ENCODE measurements around the gene CRACR2A. TPM values are rescaled to one million over a fixed set of nuclear protein-coding genes. Genes with fewer than 3 reads are reported as not detected.

CRACR2A gene
- polyA plus RNA-seq, 2 of the 4 experiments (the other 2 are of a cell fraction) = 1.1 to 3.8 TPM

DNA sequence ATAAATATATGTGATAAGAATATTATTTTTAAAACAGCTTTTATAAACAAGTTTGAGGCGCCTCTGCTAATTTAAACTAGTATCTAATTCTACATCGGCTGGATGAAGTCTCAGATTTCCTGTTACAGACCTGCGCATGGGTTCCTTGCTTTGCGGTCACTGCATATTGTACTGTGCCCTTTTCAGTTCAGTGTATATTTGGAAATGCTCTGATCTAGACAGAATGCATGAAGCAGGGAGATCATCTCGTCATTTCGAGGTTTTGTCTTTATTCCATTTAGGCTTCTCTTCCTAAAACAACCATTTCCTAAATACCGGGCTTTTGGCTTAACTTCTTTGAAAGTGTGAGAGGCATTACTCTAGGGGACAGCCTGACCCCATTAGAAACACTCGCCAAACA, 25.6 kb downstream of the CRACR2A start:
- H3K27ac ChIP-seq = no peak overlapping the region
- no peak overlapping the region for H3K4me3 ChIP-seq
- H3K9me3 ChIP-seq = 0 out of 3 replicates have a peak, but pooled peaks cover 2% of the 10 kb centered on the region
- ATAC-seq = no peak
- FAIRE-seq = no peak
- no peak for DNase-seq (ENCODE audit: low read depth in 1 of 2, low spot score in 1 of 2)
- ChIA-PET CTCF (no interaction called here), POLR2A (no interaction called here)
- no peak overlapping the region for H3K4me2 ChIP-seq
- TF ChIP-seq TP53 (CRISPR knock-in tag; IDR thresholded peaks at IDR 0.05) = no peak
- TF ChIP-seq, protein P1, sequence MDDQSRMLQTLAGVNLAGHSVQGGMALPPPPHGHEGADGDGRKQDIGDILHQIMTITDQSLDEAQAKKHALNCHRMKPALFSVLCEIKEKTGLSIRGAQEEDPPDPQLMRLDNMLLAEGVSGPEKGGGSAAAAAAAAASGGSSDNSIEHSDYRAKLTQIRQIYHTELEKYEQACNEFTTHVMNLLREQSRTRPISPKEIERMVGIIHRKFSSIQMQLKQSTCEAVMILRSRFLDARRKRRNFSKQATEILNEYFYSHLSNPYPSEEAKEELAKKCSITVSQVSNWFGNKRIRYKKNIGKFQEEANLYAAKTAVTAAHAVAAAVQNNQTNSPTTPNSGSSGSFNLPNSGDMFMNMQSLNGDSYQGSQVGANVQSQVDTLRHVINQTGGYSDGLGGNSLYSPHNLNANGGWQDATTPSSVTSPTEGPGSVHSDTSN (IDR thresholded peaks at IDR 0.05) = no peak
- TF ChIP-seq, protein P2, sequence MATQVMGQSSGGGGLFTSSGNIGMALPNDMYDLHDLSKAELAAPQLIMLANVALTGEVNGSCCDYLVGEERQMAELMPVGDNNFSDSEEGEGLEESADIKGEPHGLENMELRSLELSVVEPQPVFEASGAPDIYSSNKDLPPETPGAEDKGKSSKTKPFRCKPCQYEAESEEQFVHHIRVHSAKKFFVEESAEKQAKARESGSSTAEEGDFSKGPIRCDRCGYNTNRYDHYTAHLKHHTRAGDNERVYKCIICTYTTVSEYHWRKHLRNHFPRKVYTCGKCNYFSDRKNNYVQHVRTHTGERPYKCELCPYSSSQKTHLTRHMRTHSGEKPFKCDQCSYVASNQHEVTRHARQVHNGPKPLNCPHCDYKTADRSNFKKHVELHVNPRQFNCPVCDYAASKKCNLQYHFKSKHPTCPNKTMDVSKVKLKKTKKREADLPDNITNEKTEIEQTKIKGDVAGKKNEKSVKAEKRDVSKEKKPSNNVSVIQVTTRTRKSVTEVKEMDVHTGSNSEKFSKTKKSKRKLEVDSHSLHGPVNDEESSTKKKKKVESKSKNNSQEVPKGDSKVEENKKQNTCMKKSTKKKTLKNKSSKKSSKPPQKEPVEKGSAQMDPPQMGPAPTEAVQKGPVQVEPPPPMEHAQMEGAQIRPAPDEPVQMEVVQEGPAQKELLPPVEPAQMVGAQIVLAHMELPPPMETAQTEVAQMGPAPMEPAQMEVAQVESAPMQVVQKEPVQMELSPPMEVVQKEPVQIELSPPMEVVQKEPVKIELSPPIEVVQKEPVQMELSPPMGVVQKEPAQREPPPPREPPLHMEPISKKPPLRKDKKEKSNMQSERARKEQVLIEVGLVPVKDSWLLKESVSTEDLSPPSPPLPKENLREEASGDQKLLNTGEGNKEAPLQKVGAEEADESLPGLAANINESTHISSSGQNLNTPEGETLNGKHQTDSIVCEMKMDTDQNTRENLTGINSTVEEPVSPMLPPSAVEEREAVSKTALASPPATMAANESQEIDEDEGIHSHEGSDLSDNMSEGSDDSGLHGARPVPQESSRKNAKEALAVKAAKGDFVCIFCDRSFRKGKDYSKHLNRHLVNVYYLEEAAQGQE (IDR thresholded peaks at IDR 0.05) = no peak
- TF ChIP-seq RCOR1 (IDR thresholded peaks at IDR 0.05; ENCODE audit: low read depth, low read length) = no peak
- TF ChIP-seq MYC (IDR thresholded peaks at IDR 0.05; ENCODE audit: borderline replicate concordance, low read length) = no peak
- no peak for TF ChIP-seq ESRRA (IDR thresholded peaks at IDR 0.05; ENCODE audit: borderline replicate concordance, low read length)
- TF ChIP-seq ZNF302 (CRISPR knock-in tag; IDR thresholded peaks at IDR 0.05) = no peak
- TF ChIP-seq, protein P3, sequence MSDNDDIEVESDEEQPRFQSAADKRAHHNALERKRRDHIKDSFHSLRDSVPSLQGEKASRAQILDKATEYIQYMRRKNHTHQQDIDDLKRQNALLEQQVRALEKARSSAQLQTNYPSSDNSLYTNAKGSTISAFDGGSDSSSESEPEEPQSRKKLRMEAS (IDR thresholded peaks at IDR 0.05) = no peak
- TF ChIP-seq, protein P4, sequence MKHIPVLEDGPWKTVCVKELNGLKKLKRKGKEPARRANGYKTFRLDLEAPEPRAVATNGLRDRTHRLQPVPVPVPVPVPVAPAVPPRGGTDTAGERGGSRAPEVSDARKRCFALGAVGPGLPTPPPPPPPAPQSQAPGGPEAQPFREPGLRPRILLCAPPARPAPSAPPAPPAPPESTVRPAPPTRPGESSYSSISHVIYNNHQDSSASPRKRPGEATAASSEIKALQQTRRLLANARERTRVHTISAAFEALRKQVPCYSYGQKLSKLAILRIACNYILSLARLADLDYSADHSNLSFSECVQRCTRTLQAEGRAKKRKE (CRISPR knock-in tag; IDR thresholded peaks at IDR 0.05; ENCODE audit: low read depth) = no peak
- no peak for TF ChIP-seq ZFP36 (IDR thresholded peaks at IDR 0.05; ENCODE audit: borderline replicate concordance, partially characterized antibody)
- no peak for TF ChIP-seq SMC3 (IDR thresholded peaks at IDR 0.05)
- TF ChIP-seq BHLHE40 (IDR thresholded peaks at IDR 0.05; ENCODE audit: low read depth, low read length) = no peak
- TF ChIP-seq RAD21 (conservative IDR thresholded peaks at IDR 0.05 in 1 of 2, IDR thresholded peaks at IDR 0.05 in 1 of 2) = no peak
- TF ChIP-seq, protein P5, sequence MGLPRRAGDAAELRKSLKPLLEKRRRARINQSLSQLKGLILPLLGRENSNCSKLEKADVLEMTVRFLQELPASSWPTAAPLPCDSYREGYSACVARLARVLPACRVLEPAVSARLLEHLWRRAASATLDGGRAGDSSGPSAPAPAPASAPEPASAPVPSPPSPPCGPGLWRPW (IDR thresholded peaks at IDR 0.05) = no peak
- TF ChIP-seq CEBPB (IDR thresholded peaks at IDR 0.05) = no peak
- TF ChIP-seq HOXB13 (CRISPR knock-in tag; IDR thresholded peaks at IDR 0.05; ENCODE audit: low read depth) = no peak
- no peak for TF ChIP-seq KDM5A (IDR thresholded peaks at IDR 0.05)
- no peak for TF ChIP-seq GATA3 (IDR thresholded peaks at IDR 0.05; ENCODE audit: borderline replicate concordance)
- no peak for TF ChIP-seq HDAC2 (IDR thresholded peaks at IDR 0.05)
- H3K4me1 ChIP-seq = no peaks in the 10 kb centered on the region
- WGBS (ENCODE audit: missing lambda C conversion rate) = 74% methylated on average over 8 of the region's 8 CpGs

DNA sequence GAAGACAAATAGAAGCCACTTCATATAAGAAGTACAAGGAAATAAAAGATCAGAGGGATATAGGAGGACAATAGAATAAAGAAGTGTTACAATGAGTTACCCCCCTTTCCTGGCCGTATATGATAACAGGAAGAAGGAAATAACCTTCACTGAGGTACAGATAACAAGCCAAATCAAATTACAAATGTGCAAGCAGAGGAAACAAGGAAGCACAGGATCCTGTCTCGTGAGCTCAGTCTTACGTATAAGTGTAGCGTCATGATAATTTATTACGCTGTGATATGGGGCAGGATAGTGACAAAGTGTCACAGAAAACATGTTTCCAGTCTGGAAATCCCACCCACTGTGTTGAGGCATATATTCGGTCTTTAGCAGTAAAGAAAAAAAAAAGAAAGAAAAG, 26.5 kb downstream of the CRACR2A start:
- FAIRE-seq = no peak
- Histone ChIP-seq H3K4me2 (no peak overlapping the region), H3K4me1 (no peaks in the 10 kb centered on the region), H3K9me3 (0 out of 3 replicates have a peak, but pooled peaks cover 2% of the 10 kb centered on the region), H3K27ac (no peak overlapping the region), H3K4me3 (no peak overlapping the region)
- no peak for DNase-seq (ENCODE audit: low read depth in 1 of 2, low spot score in 1 of 2)
- no peak for ATAC-seq
- POLR2A ChIA-PET = no interaction called here
- CTCF ChIA-PET = no interaction called here
- TF ChIP-seq ESRRA (IDR thresholded peaks at IDR 0.05; ENCODE audit: borderline replicate concordance, low read length) = no peak
- no peak for TF ChIP-seq KDM1A (IDR thresholded peaks at IDR 0.05; ENCODE audit: low read depth)
- TF ChIP-seq, protein P2 (IDR thresholded peaks at IDR 0.05) = no peak
- TF ChIP-seq, protein P6, sequence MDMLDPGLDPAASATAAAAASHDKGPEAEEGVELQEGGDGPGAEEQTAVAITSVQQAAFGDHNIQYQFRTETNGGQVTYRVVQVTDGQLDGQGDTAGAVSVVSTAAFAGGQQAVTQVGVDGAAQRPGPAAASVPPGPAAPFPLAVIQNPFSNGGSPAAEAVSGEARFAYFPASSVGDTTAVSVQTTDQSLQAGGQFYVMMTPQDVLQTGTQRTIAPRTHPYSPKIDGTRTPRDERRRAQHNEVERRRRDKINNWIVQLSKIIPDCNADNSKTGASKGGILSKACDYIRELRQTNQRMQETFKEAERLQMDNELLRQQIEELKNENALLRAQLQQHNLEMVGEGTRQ (IDR thresholded peaks at IDR 0.05) = no peak
- TF ChIP-seq NPAS2 (CRISPR knock-in tag; IDR thresholded peaks at IDR 0.05; ENCODE audit: borderline replicate concordance) = no peak
- no peak for TF ChIP-seq RARB (CRISPR knock-in tag; IDR thresholded peaks at IDR 0.05)
- no peak for TF ChIP-seq BHLHE40 (IDR thresholded peaks at IDR 0.05; ENCODE audit: low read depth, low read length)
- no peak for TF ChIP-seq MYC (IDR thresholded peaks at IDR 0.05; ENCODE audit: borderline replicate concordance, low read length)
- TF ChIP-seq EP300 (IDR thresholded peaks at IDR 0.05) = no peak
- no peak for TF ChIP-seq KDM5A (IDR thresholded peaks at IDR 0.05)
- TF ChIP-seq SMC3 (IDR thresholded peaks at IDR 0.05) = no peak
- no peak for TF ChIP-seq RCOR1 (IDR thresholded peaks at IDR 0.05; ENCODE audit: low read depth, low read length)
- TF ChIP-seq JUNB (IDR thresholded peaks at IDR 0.05) = no peak
- TF ChIP-seq RNF2 (IDR thresholded peaks at IDR 0.05; ENCODE audit: borderline replicate concordance, low read depth) = no peak
- 74% methylated on average over 6 of the region's 6 CpGs for WGBS (ENCODE audit: missing lambda C conversion rate)

All from A549 (cell line).